Measurements from ENCODE around the gene NBAS. TPM values are rescaled to one million over a fixed set of nuclear protein-coding genes. Genes with fewer than 3 reads are reported as not detected.

NBAS gene
- total RNA-seq, 1 experiment from 2014 or later = 32.5 TPM

DNA sequence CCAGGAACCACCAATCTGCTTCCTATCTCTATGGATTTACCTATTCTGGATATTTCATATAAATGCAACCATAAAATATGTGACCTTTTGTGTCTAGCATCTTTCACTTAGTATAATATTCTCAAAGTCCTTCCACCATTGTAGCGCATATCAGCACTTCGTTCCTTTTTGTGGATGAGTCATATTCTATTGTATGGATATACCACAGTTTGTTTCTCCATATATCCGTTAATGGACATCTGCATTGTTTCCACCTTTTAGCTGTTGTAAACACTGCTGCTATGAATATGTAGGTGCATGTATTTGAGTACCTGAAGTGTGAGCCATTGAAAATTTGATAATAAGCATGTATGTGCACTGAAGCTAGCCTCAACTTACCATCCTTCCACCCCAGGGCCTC, 80.1 kb downstream of the NBAS start:
- H3K4me1 ChIP-seq (ENCODE audit: insufficient read depth, low read length) = no peaks in the 10 kb centered on the region
- H2BK12ac ChIP-seq (ENCODE audit: insufficient read length, low read depth, low read length) = no peak overlapping the region
- H3T11ph ChIP-seq (ENCODE audit: low read length) = no peak overlapping the region
- no peak overlapping the region for H3K23ac ChIP-seq (ENCODE audit: insufficient read length, low read depth, low read length)
- H3K9ac ChIP-seq (ENCODE audit: extremely low read depth, insufficient read length, low read length) = no peak overlapping the region
- no peak overlapping the region for H2AFZ ChIP-seq (ENCODE audit: low read length)
- Mint-ChIP-seq H3K27ac (no peak overlapping the region), H3K4me1 (no peaks in the 10 kb centered on the region), H3K4me3 (no peak overlapping the region), H3K9me3 (no peaks in the 10 kb centered on the region), H3K27me3 (ENCODE audit: low read depth) (no peaks in the 10 kb centered on the region), H3K36me3 (ENCODE audit: insufficient read depth in 1 of 3, low read depth in 3 of 3) (peaks cover 12 to 23% (median 12%) of the 10 kb centered on the region in 3 experiments; a peak in 6 of 7 replicates)
- no peak for DNase-seq
- H3K27me3 ChIP-seq (ENCODE audit: insufficient read depth, low read length) = no peaks in the 10 kb centered on the region
- no peak overlapping the region for H3K14ac ChIP-seq (ENCODE audit: insufficient read depth, low read length)
- H4K5ac ChIP-seq (ENCODE audit: insufficient read length, low read depth, low read length) = no peak overlapping the region
- H3K27ac ChIP-seq (ENCODE audit: insufficient read length, low read depth, low read length) = no peak overlapping the region
- no peak overlapping the region for H4K91ac ChIP-seq (ENCODE audit: insufficient read length, low read depth, low read length)
- H2BK20ac ChIP-seq (ENCODE audit: low read depth, low read length, poor library complexity, severe bottlenecking) = no peak overlapping the region
- no peaks in the 10 kb centered on the region for H3K23me2 ChIP-seq (ENCODE audit: insufficient read length, low read depth, low read length, poor library complexity, severe bottlenecking)
- no CpG with 5 or more reads among the region's 3 CpGs for WGBS (ENCODE audit: extremely low coverage, insufficient read length, low lambda C conversion rate)
- H3K9me3 ChIP-seq (ENCODE audit: control insufficient read depth, low read depth, low read length) = no peaks in the 10 kb centered on the region
- H3K4ac ChIP-seq (ENCODE audit: low read depth, low read length) = no peak overlapping the region
- H3K4me2 ChIP-seq (ENCODE audit: insufficient read depth, insufficient read length, low read length) = no peak overlapping the region
- H4K20me1 ChIP-seq (ENCODE audit: control insufficient read depth, insufficient read depth, insufficient read length) = no peaks in the 10 kb centered on the region
- no peaks in the 10 kb centered on the region for H3K79me2 ChIP-seq (ENCODE audit: insufficient read depth, low read length)
- H4K8ac ChIP-seq (replicated peaks; ENCODE audit: insufficient read length, low read depth, low read length) = no peak overlapping the region
- H2BK15ac ChIP-seq (ENCODE audit: low read depth, low read length) = no peak overlapping the region
- TF ChIP-seq, protein P1, sequence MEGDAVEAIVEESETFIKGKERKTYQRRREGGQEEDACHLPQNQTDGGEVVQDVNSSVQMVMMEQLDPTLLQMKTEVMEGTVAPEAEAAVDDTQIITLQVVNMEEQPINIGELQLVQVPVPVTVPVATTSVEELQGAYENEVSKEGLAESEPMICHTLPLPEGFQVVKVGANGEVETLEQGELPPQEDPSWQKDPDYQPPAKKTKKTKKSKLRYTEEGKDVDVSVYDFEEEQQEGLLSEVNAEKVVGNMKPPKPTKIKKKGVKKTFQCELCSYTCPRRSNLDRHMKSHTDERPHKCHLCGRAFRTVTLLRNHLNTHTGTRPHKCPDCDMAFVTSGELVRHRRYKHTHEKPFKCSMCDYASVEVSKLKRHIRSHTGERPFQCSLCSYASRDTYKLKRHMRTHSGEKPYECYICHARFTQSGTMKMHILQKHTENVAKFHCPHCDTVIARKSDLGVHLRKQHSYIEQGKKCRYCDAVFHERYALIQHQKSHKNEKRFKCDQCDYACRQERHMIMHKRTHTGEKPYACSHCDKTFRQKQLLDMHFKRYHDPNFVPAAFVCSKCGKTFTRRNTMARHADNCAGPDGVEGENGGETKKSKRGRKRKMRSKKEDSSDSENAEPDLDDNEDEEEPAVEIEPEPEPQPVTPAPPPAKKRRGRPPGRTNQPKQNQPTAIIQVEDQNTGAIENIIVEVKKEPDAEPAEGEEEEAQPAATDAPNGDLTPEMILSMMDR (conservative IDR thresholded peaks at IDR 0.05) = no peak
- H2AK5ac ChIP-seq (ENCODE audit: insufficient read length, low read length) = no peak overlapping the region
- H3K18ac ChIP-seq (ENCODE audit: insufficient read length, low read depth, low read length) = no peak overlapping the region
- H2BK5ac ChIP-seq (ENCODE audit: insufficient read length, low read length) = no peak overlapping the region
- H3K56ac ChIP-seq (ENCODE audit: insufficient read length, low read depth, low read length) = no peak overlapping the region
- no peaks in the 10 kb centered on the region for H3K79me1 ChIP-seq (ENCODE audit: insufficient read depth, low read depth, low read length, poor library complexity, severe bottlenecking)
- H2BK120ac ChIP-seq (ENCODE audit: low read depth, low read length, poor library complexity, severe bottlenecking) = no peak overlapping the region
